Measurements from ENCODE around the gene STX18. TPM values are rescaled to one million over a fixed set of nuclear protein-coding genes. Genes with fewer than 3 reads are reported as not detected.

STX18 gene
- total RNA-seq, 1 experiment from 2014 or later = 20.9 TPM

GRCh38 chr4:4480685-4481398, 61.0 kb downstream of the STX18 start:
- H2AK5ac ChIP-seq (ENCODE audit: insufficient read length, low read length) = no peak overlapping the region
- H3K9ac ChIP-seq (ENCODE audit: extremely low read depth, insufficient read length, low read length) = no peak overlapping the region
- H2BK5ac ChIP-seq (ENCODE audit: insufficient read length, low read length) = no peak overlapping the region
- no peak overlapping the region for H3K56ac ChIP-seq (ENCODE audit: insufficient read length, low read depth, low read length)
- H2BK120ac ChIP-seq (ENCODE audit: low read depth, low read length, poor library complexity, severe bottlenecking) = no peak overlapping the region
- no peak overlapping the region for H4K8ac ChIP-seq (replicated peaks; ENCODE audit: insufficient read length, low read depth, low read length)
- H3T11ph ChIP-seq (ENCODE audit: low read length) = no peak overlapping the region
- no peaks in the 10 kb centered on the region for H3K27me3 ChIP-seq (ENCODE audit: insufficient read depth, low read length)
- no peaks in the 10 kb centered on the region; a peak in 2 of 7 replicates for H3K36me3 Mint-ChIP-seq (ENCODE audit: insufficient read depth in 1 of 3, low read depth in 3 of 3)
- no peak overlapping the region for H3K23ac ChIP-seq (ENCODE audit: insufficient read length, low read depth, low read length)
- peaks cover 6% of the 10 kb centered on the region; the same call in 1 of the 2 replicates for H3K4me1 ChIP-seq (ENCODE audit: insufficient read depth, low read length)
- DNase-seq = no peak
- H3K9me3 Mint-ChIP-seq = no peaks in the 10 kb centered on the region
- no peak overlapping the region for H2BK20ac ChIP-seq (ENCODE audit: low read depth, low read length, poor library complexity, severe bottlenecking)
- no peak overlapping the region for H4K91ac ChIP-seq (ENCODE audit: insufficient read length, low read depth, low read length)
- no peak overlapping the region for H3K4me2 ChIP-seq (ENCODE audit: insufficient read depth, insufficient read length, low read length)
- H3K27me3 Mint-ChIP-seq (ENCODE audit: low read depth) = peaks cover 7% of the 10 kb centered on the region
- WGBS (ENCODE audit: extremely low coverage, insufficient read length, low lambda C conversion rate) = no CpG with 5 or more reads among the region's 6 CpGs
- H2BK12ac ChIP-seq (ENCODE audit: insufficient read length, low read depth, low read length) = no peak overlapping the region
- H3K9me3 ChIP-seq (ENCODE audit: control insufficient read depth, low read depth, low read length) = no peaks in the 10 kb centered on the region
- no peak overlapping the region for H3K14ac ChIP-seq (ENCODE audit: insufficient read depth, low read length)
- peak; percentile 51 for TF ChIP-seq CTCF (conservative IDR thresholded peaks at IDR 0.05)
- H3K79me2 ChIP-seq (ENCODE audit: insufficient read depth, low read length) = no peaks in the 10 kb centered on the region
- no peaks in the 10 kb centered on the region for H4K20me1 ChIP-seq (ENCODE audit: control insufficient read depth, insufficient read depth, insufficient read length)
- peaks cover 32 to 34% of the 10 kb centered on the region in 2 experiments for H3K4me1 Mint-ChIP-seq
- H3K4me3 Mint-ChIP-seq = peak overlapping the region; percentile 6 to 10; a peak in 2 of 5 replicates
- no peak overlapping the region for H3K27ac Mint-ChIP-seq
- H3K79me1 ChIP-seq (ENCODE audit: insufficient read depth, low read depth, low read length, poor library complexity, severe bottlenecking) = no peaks in the 10 kb centered on the region
- H2AFZ ChIP-seq (ENCODE audit: low read length) = no peak overlapping the region
- no peak overlapping the region for H3K27ac ChIP-seq (ENCODE audit: insufficient read length, low read depth, low read length)
- no peaks in the 10 kb centered on the region for H3K23me2 ChIP-seq (ENCODE audit: insufficient read length, low read depth, low read length, poor library complexity, severe bottlenecking)
- no peak overlapping the region for H4K5ac ChIP-seq (ENCODE audit: insufficient read length, low read depth, low read length)
- no peak overlapping the region for H3K4ac ChIP-seq (ENCODE audit: low read depth, low read length)
- no peak overlapping the region for H2BK15ac ChIP-seq (ENCODE audit: low read depth, low read length)
- H3K18ac ChIP-seq (ENCODE audit: insufficient read length, low read depth, low read length) = no peak overlapping the region
